Vagina (tissue), 2 donors: Measurements from ENCODE around the gene GRIK4. TPM values are rescaled to one million over a fixed set of nuclear protein-coding genes. Genes with fewer than 3 reads are reported as not detected.

Experiments
- DNase-seq, 2 donors: peaks; one replicate each; pipeline ENCODE4 v3.0.0-alpha.2; 2017; ENCODE audit errors: extremely low spot score in 2 of 2
- H3K27ac ChIP-seq: fragments of 200-600 bp; sonication (generic); one replicate; pipeline ENCODE4 v1.5.1; 2019
- H3K27me3 ChIP-seq: fragments of 200-600 bp; sonication (generic); one replicate; pipeline ENCODE4 v1.5.1; 2019
- H3K36me3 ChIP-seq, 2 donors: fragments of 200-600 bp; sonication (generic); one replicate each; pipeline ENCODE4 v1.5.1; 2017 to 2019
- H3K4me1 ChIP-seq: fragments of 200-600 bp; sonication (generic); one replicate; pipeline ENCODE4 v1.5.1; 2019
- H3K4me3 ChIP-seq, 2 donors: fragments of 200-600 bp; sonication (generic); 1 replicate in 1 of 2; 2 replicates in 1 of 2; pipeline ENCODE4 v1.5.1; 2016 to 2019
- H3K9me3 ChIP-seq: fragments of 200-600 bp; sonication (generic); one replicate; pipeline ENCODE4 v1.5.1; 2019
- CTCF ChIP-seq, 3 experiments: fragments of 450-650 bp in 2 of 3; fragments of 200-600 bp in 1 of 3; sonication (generic) in 1 of 3; IDR thresholded peaks; one replicate each; pipeline ENCODE4 v1.5.1; 2017 to 2019; ENCODE audit warnings: antibody characterized with exemption in 3 of 3, mild to moderate bottlenecking in 2 of 3, moderate library complexity in 2 of 3
- POLR2A ChIP-seq, 2 donors: fragments of 450-650 bp; IDR thresholded peaks; one replicate each; pipeline ENCODE4 v1.6.1; 2017; ENCODE audit warnings: antibody characterized with exemption in 2 of 2, mild to moderate bottlenecking in 2 of 2, moderate library complexity in 2 of 2
- POLR2AphosphoS5 ChIP-seq, 2 donors: sonication (generic); formaldehyde crosslinking; IDR thresholded peaks; one replicate each; pipeline ENCODE4 v1.9.0; 2017; ENCODE audit warnings: antibody characterized with exemption in 2 of 2, mild to moderate bottlenecking in 2 of 2, low read depth in 1 of 2; ENCODE audit not compliant: insufficient read depth in 1 of 2
- intact Hi-C: fragments of 100-400 bp; cut with DNase I; formaldehyde crosslinking; loops from one replicate; pipeline ENCODE4 v1.15.1; 2023
- total RNA-seq: library from RNA; depleted of rRNA; stranded (reverse); fragments of >200 nt; gene quantifications from one replicate; pipeline ENCODE4 v1.2.3, GENCODE V29; 2016

Gene GRIK4
- total RNA-seq, 1 donor from 2014 or later, result 0.25 TPM

GRCh38 chr11:120549346-120549745 is 37.8 kb downstream of the GRIK4 start:
- Histone ChIP-seq H3K36me3 (no peaks in the 10 kb centered on the region), H3K27ac (no peak overlapping the region), H3K4me1 (peaks cover 29% of the 10 kb centered on the region), H3K4me3 (no peak overlapping the region), H3K27me3 (no peaks in the 10 kb centered on the region), H3K9me3 (no peaks in the 10 kb centered on the region)
- no peak for DNase-seq
- intact Hi-C loops, result no loop called here
- TF ChIP-seq POLR2AphosphoS5 (IDR thresholded peaks at IDR 0.05; ENCODE audit: insufficient read depth in 1 of 2, low read depth in 1 of 2), result no peak
- no peak for TF ChIP-seq POLR2A (IDR thresholded peaks at IDR 0.05)
- TF ChIP-seq CTCF (IDR thresholded peaks at IDR 0.05), result no peak

- TF ChIP-seq POLR2A (IDR thresholded peaks at IDR 0.05) (no peak), POLR2AphosphoS5 (IDR thresholded peaks at IDR 0.05; ENCODE audit: insufficient read depth in 1 of 2, low read depth in 1 of 2) (no peak), CTCF (IDR thresholded peaks at IDR 0.05) (no peak)
- H3K27me3 ChIP-seq, result no peaks in the 10 kb centered on the region
- H3K36me3 ChIP-seq, result no peaks in the 10 kb centered on the region
- H3K9me3 ChIP-seq, result no peaks in the 10 kb centered on the region
- no peak overlapping the region for H3K4me3 ChIP-seq
- DNase-seq, result no peak
- H3K27ac ChIP-seq, result no peak overlapping the region
- intact Hi-C loops, result no loop called here
- peaks cover 29% of the 10 kb centered on the region for H3K4me1 ChIP-seq
These were observed 38.5 kb downstream of the GRIK4 start for GRCh38 chr11:120550007-120550406.

- intact Hi-C loops, result no loop called here
- DNase-seq, result no peak
These were observed 39.6 kb downstream of the GRIK4 start for GRCh38 chr11:120551191-120551590.

GRCh38 chr11:120554766-120555432 is 43.4 kb downstream of the GRIK4 start:
- Histone ChIP-seq H3K9me3 (no peaks in the 10 kb centered on the region), H3K27me3 (no peaks in the 10 kb centered on the region), H3K4me3 (no peak overlapping the region), H3K36me3 (no peaks in the 10 kb centered on the region), H3K4me1 (no peaks in the 10 kb centered on the region), H3K27ac (no peak overlapping the region)
- DNase-seq, result no peak
- TF ChIP-seq POLR2AphosphoS5 (IDR thresholded peaks at IDR 0.05; ENCODE audit: insufficient read depth in 1 of 2, low read depth in 1 of 2) (no peak), POLR2A (IDR thresholded peaks at IDR 0.05) (no peak), CTCF (IDR thresholded peaks at IDR 0.05) (no peak)
- intact Hi-C loops, result no loop called here

More at GRCh38 chr11:120551191-120551590, 39.6 kb downstream of the GRIK4 start:
- no peaks in the 10 kb centered on the region for H3K36me3 ChIP-seq
- H3K4me1 ChIP-seq, result peaks cover 27% of the 10 kb centered on the region
- no peaks in the 10 kb centered on the region for H3K27me3 ChIP-seq
- TF ChIP-seq CTCF (IDR thresholded peaks at IDR 0.05) (no peak), POLR2A (IDR thresholded peaks at IDR 0.05) (no peak), POLR2AphosphoS5 (IDR thresholded peaks at IDR 0.05; ENCODE audit: insufficient read depth in 1 of 2, low read depth in 1 of 2) (no peak)
- no peak overlapping the region for H3K4me3 ChIP-seq
- H3K9me3 ChIP-seq, result no peaks in the 10 kb centered on the region
- no peak overlapping the region for H3K27ac ChIP-seq

- intact Hi-C loops, result no loop called here
These were observed 43.9 kb downstream of the GRIK4 start for GRCh38 chr11:120555433-120555773.

More at GRCh38 chr11:120555433-120555773, 43.9 kb downstream of the GRIK4 start:
- Histone ChIP-seq H3K4me1 (no peaks in the 10 kb centered on the region), H3K27ac (no peak overlapping the region), H3K36me3 (no peaks in the 10 kb centered on the region), H3K4me3 (no peak overlapping the region), H3K27me3 (no peaks in the 10 kb centered on the region), H3K9me3 (no peaks in the 10 kb centered on the region)
- no peak for TF ChIP-seq POLR2AphosphoS5 (IDR thresholded peaks at IDR 0.05; ENCODE audit: insufficient read depth in 1 of 2, low read depth in 1 of 2)
- TF ChIP-seq POLR2A (IDR thresholded peaks at IDR 0.05), result no peak
- TF ChIP-seq CTCF (IDR thresholded peaks at IDR 0.05), result no peak
- no peak for DNase-seq
